GM12892 (cell line): ENCODE data around the gene TNFRSF19.

Experiments
- DNase-seq: peaks from one replicate; pipeline ENCODE4 v3.0.0; 2011; ENCODE audit not compliant: insufficient read length
- FAIRE-seq: peaks from 2 replicates; lab custom pipeline; 2011; peaks lifted over from hg19 to GRCh38; lab: Jason Lieb, UNC
- POLR2A ChIP-seq: IDR thresholded peaks from 2 replicates; pipeline ENCODE4 v1.6.1; 2011; ENCODE audit warnings: low read depth, low read length, control low read depth
- POLR2AphosphoS5 ChIP-seq: IDR thresholded peaks from 2 replicates; pipeline ENCODE4 v1.6.1; 2011; ENCODE audit warnings: low read depth, low read length, control low read depth
- TAF1 ChIP-seq: IDR thresholded peaks from 2 replicates; pipeline ENCODE4 v1.6.1; 2011; ENCODE audit warnings: low read depth, mild to moderate bottlenecking, control low read depth, low read length, borderline replicate concordance

The TNFRSF19 gene

DNA sequence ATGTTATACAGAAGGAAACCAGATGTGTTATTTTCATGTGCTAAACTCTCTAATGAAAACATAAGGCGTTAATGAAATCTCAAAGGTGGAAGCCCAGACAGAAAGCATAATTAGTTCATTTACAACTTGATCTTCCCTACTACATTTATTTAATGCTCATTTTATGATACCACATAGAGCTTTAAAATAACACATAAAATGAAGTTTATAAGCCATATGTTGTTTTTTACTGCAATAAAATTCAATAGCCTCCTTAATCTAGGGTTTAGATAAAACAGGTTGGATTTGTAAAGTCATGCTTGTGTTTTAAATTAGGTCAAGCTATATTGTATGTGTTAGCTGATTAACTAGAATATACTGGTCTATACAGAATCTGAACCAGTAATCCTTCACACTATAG is 81.2 kb downstream of the TNFRSF19 start:
- no peak for TF ChIP-seq TAF1
- no peak for TF ChIP-seq POLR2AphosphoS5
- TF ChIP-seq POLR2A = no peak
- FAIRE-seq = no peak
- no peak for DNase-seq

GRCh38 chr13:23651887-23652286 is 81.7 kb downstream of the TNFRSF19 start:
- TF ChIP-seq POLR2AphosphoS5 (no peak), POLR2A (no peak), TAF1 (no peak)
- FAIRE-seq = no peak
- DNase-seq = no peak

DNA sequence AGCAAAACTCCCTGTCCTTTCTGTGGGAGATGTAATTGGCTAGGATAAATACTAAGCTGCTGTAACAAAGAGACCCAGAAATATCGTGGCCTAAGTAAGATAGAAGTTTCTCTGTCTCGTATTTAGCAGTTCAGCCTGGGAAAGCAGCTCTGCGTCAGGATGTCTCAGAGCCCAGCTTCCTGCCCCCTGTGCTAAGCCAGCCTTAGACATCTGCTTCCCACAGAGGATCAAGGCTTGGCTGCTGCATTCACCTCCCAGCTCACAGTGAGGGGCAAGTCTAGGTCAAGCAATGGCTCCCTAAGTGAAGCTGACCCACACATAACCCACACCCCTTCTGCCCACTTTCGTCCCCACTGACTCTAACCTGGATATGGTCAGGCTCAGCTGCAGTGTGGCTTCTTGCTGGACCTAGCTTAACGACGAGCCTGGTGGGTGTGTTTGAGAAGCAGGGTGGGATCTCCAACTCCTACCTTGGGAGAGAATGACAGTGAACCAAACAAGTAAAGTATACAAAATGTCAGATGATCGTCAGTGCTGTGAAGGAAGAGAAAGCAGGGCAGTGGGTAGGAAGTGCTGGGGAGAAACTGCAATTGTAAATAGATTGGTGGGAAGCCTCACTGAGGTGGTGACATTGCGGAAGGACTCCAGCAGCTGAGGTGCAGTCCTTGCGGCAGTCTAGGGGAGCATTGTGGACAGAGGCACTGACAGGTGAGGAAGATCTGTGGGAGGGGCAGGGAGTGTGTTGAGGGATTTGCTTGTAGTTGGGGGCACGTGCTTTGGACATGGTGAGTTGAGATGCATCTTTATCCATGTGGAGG is 82.9 kb downstream of the TNFRSF19 start:
- DNase-seq (no peak), FAIRE-seq (no peak)
- no peak for TF ChIP-seq POLR2AphosphoS5
- TF ChIP-seq TAF1 = no peak
- TF ChIP-seq POLR2A = no peak

GRCh38 chr13:23654111-23655110 is 84.2 kb downstream of the TNFRSF19 start:
- TF ChIP-seq POLR2AphosphoS5 (no peak), POLR2A (no peak), TAF1 (no peak)
- peak; percentile 38 for FAIRE-seq
- DNase-seq = no peak

DNA sequence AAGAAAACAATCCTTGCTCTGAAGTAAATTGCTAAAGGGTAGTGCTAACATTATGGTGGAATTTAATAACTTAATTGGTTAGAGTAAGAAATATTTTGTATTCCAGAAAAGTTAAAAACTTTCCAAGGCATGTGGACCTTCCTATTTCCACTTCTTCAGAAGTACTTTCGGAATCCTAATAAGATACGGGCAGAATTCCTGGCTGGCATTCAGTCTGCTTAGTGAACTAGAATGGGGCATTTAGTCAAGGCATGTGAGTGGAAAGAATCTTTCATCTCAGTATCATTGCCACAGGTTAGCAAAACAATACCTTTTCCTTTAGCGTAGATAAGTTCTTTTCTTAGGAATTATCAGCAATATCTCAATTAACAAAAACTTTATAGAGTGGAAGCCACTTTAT is 85.1 kb downstream of the TNFRSF19 start:
- FAIRE-seq (no peak), DNase-seq (no peak)
- no peak for TF ChIP-seq POLR2AphosphoS5

- FAIRE-seq = no peak
- no peak for DNase-seq
- TF ChIP-seq POLR2AphosphoS5 = no peak
- TF ChIP-seq TAF1 = no peak
- TF ChIP-seq POLR2A = no peak
Observed at GRCh38 chr13:23656637-23657371, 86.6 kb downstream of the TNFRSF19 start.

DNA sequence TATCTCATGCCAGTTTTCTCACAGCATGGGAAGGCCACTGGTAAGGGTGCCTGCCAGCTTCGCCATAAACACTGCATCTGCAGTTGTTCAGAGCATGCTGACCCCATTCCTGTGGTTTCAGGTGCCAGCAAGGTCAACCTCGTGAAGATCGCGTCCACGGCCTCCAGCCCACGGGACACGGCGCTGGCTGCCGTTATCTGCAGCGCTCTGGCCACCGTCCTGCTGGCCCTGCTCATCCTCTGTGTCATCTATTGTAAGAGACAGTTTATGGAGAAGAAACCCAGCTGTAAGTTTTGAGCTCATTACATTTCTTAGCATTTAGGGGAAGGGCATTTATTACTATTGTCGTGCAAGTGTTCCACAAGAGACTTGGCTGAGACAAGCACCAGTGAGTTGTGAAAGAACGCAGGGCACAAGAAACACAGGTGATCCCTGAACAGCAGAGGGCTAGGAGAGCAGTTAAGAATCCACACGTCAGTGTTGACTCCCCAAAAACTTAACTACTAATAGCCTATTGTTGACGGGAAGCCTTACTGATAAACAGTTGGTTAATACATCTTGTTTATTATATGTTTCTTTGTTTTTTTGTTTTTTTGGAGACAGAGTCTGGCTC is 88.8 kb downstream of the TNFRSF19 start:
- TF ChIP-seq POLR2A (no peak), POLR2AphosphoS5 (no peak), TAF1 (no peak)
- FAIRE-seq (no peak), DNase-seq (no peak)

GRCh38 chr13:23660249-23660648 is 90.0 kb downstream of the TNFRSF19 start:
- no peak for TF ChIP-seq POLR2AphosphoS5
- no peak for TF ChIP-seq POLR2A
- no peak for TF ChIP-seq TAF1
- DNase-seq = no peak
- peak; percentile 71 for FAIRE-seq

DNA sequence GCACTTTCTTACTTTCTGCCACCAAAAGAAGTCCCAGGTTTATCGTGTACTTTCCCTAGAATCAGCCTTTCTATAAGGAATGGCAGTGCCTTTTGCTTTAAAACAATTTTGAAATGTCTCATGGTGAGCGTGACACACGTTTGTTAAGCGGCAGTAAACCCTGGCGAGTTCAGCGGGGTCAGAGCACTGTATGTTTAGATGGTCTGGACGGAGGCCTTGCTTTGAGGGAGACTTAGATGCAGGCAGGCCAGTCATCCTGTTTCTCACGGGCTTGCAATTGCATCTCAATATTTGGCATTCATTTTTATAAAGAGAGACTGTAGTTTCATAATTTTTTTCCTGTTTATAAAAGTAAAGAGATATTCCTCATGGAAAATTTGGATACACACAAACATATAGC is 96.4 kb downstream of the TNFRSF19 start:
- DNase-seq (no peak), FAIRE-seq (no peak)
- TF ChIP-seq TAF1 (no peak), POLR2A (no peak), POLR2AphosphoS5 (no peak)

DNA sequence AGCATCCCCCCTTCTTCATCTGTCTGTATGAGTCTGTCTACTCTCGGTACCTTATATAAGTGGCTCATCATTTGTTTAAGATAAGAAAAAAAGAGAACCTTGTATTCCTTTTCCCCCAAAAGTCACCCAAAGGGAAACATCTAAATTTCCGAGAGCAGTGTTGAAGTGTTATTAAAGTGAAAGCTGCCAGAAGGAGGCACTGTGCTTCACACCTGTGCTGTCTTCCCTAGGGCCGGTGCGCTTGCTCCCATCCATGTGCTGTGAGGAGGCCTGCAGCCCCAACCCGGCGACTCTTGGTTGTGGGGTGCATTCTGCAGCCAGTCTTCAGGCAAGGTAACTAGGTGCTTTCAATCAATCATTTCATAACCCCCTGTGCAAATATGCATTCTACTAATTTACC is 97.5 kb downstream of the TNFRSF19 start:
- FAIRE-seq = no peak
- DNase-seq = no peak
- TF ChIP-seq TAF1 = no peak
- TF ChIP-seq POLR2AphosphoS5 = no peak
- no peak for TF ChIP-seq POLR2A
